Measurements from ENCODE around the gene TDRD6.

DNA sequence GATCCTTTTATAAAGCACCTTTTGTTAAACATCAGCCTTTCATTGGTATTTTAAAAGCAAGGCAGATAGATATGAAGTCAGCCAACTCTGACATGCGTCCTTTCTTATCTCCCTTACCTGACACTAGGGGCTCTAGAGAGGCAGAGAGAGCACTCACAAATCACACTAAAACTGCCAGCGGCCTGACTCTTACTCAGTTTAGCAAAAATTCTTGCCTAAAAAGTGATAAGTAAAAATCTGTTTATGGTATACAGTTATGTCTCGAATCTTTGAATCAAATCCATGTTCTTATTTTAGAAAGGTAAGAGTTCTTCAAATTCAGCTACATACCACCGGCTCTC, 10.4 kb upstream of the TDRD6 start:
- TF ChIP-seq FOXJ3 (CRISPR knock-in tag; IDR thresholded peaks at IDR 0.05): no peak
- TF ChIP-seq, protein P1, sequence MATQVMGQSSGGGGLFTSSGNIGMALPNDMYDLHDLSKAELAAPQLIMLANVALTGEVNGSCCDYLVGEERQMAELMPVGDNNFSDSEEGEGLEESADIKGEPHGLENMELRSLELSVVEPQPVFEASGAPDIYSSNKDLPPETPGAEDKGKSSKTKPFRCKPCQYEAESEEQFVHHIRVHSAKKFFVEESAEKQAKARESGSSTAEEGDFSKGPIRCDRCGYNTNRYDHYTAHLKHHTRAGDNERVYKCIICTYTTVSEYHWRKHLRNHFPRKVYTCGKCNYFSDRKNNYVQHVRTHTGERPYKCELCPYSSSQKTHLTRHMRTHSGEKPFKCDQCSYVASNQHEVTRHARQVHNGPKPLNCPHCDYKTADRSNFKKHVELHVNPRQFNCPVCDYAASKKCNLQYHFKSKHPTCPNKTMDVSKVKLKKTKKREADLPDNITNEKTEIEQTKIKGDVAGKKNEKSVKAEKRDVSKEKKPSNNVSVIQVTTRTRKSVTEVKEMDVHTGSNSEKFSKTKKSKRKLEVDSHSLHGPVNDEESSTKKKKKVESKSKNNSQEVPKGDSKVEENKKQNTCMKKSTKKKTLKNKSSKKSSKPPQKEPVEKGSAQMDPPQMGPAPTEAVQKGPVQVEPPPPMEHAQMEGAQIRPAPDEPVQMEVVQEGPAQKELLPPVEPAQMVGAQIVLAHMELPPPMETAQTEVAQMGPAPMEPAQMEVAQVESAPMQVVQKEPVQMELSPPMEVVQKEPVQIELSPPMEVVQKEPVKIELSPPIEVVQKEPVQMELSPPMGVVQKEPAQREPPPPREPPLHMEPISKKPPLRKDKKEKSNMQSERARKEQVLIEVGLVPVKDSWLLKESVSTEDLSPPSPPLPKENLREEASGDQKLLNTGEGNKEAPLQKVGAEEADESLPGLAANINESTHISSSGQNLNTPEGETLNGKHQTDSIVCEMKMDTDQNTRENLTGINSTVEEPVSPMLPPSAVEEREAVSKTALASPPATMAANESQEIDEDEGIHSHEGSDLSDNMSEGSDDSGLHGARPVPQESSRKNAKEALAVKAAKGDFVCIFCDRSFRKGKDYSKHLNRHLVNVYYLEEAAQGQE (IDR thresholded peaks at IDR 0.05; ENCODE audit: low read depth, low read length): no peak
- TF ChIP-seq, protein P2, sequence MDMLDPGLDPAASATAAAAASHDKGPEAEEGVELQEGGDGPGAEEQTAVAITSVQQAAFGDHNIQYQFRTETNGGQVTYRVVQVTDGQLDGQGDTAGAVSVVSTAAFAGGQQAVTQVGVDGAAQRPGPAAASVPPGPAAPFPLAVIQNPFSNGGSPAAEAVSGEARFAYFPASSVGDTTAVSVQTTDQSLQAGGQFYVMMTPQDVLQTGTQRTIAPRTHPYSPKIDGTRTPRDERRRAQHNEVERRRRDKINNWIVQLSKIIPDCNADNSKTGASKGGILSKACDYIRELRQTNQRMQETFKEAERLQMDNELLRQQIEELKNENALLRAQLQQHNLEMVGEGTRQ (IDR thresholded peaks at IDR 0.05; ENCODE audit: borderline replicate concordance, low read depth, low read length): no peak
- no peak for TF ChIP-seq RAD21 (IDR thresholded peaks at IDR 0.05; ENCODE audit: low read length)
- TF ChIP-seq, protein P3, sequence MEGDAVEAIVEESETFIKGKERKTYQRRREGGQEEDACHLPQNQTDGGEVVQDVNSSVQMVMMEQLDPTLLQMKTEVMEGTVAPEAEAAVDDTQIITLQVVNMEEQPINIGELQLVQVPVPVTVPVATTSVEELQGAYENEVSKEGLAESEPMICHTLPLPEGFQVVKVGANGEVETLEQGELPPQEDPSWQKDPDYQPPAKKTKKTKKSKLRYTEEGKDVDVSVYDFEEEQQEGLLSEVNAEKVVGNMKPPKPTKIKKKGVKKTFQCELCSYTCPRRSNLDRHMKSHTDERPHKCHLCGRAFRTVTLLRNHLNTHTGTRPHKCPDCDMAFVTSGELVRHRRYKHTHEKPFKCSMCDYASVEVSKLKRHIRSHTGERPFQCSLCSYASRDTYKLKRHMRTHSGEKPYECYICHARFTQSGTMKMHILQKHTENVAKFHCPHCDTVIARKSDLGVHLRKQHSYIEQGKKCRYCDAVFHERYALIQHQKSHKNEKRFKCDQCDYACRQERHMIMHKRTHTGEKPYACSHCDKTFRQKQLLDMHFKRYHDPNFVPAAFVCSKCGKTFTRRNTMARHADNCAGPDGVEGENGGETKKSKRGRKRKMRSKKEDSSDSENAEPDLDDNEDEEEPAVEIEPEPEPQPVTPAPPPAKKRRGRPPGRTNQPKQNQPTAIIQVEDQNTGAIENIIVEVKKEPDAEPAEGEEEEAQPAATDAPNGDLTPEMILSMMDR (IDR thresholded peaks at IDR 0.05): peak; percentile 37; the same call in 1 of the 2 replicates
- no peak for TF ChIP-seq TEAD4 (IDR thresholded peaks at IDR 0.05; ENCODE audit: borderline replicate concordance, insufficient read depth)
- no peak for TF ChIP-seq RFX5 (IDR thresholded peaks at IDR 0.05; ENCODE audit: low read length)
- no peak for TF ChIP-seq YY1 (IDR thresholded peaks at IDR 0.05; ENCODE audit: low read depth)
- no peak for TF ChIP-seq GABPA (IDR thresholded peaks at IDR 0.05; ENCODE audit: low read depth)
- no peak for TF ChIP-seq MXI1 (IDR thresholded peaks at IDR 0.05; ENCODE audit: low read depth, low read length)
- TF ChIP-seq, protein P4, sequence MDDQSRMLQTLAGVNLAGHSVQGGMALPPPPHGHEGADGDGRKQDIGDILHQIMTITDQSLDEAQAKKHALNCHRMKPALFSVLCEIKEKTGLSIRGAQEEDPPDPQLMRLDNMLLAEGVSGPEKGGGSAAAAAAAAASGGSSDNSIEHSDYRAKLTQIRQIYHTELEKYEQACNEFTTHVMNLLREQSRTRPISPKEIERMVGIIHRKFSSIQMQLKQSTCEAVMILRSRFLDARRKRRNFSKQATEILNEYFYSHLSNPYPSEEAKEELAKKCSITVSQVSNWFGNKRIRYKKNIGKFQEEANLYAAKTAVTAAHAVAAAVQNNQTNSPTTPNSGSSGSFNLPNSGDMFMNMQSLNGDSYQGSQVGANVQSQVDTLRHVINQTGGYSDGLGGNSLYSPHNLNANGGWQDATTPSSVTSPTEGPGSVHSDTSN (IDR thresholded peaks at IDR 0.05): no peak
- TF ChIP-seq NRF1 (IDR thresholded peaks at IDR 0.05; ENCODE audit: low read depth, low read length): no peak
- TF ChIP-seq JUND (IDR thresholded peaks at IDR 0.05): no peak

Data from SK-N-SH (cell line).